Astrocyte (in vitro differentiated cells and primary cell): Measurements from ENCODE around the gene BSND.

Source experiments
- CTCF ChIP-seq: IDR thresholded peaks from 2 replicates; pipeline ENCODE4 v1.5.1; 2011; ENCODE audit warnings: low read depth, mild to moderate bottlenecking, inconsistent platforms, low read length, moderate library complexity; ENCODE audit not compliant: insufficient read depth
- EZH2 ChIP-seq: IDR thresholded peaks from 2 replicates; pipeline ENCODE4 v1.6.1; 2012; ENCODE audit warnings: mild to moderate bottlenecking, low read length, inconsistent platforms; ENCODE audit not compliant: insufficient read depth

- TF ChIP-seq CTCF (no peak), EZH2 (no peak)
Observed at GRCh38 chr1:55041613-55042012, 42.9 kb downstream of the BSND start.
